HEK293 (cell line): Measurements from ENCODE around the gene SLC22A3.

Experiments
- CTCF ChIA-PET: fragments of 350-600 bp; formaldehyde crosslinking; extraction: SDS; loops from one replicate; lab custom pipeline; 2021; ENCODE audit warnings: antibody characterized with exemption; lab: Yijun Ruan, JAX
- POLR2A ChIA-PET: fragments of 300-600 bp; formaldehyde crosslinking; extraction: SDS; loops from one replicate; lab custom pipeline; 2020; ENCODE audit warnings: antibody characterized with exemption, inconsistent platforms; lab: Yijun Ruan, JAX
- H3K27ac ChIP-seq: fragments of 200-500 bp; sonication (Bioruptor generic); 2 replicates; pipeline ENCODE4 v1.5.1; 2014; ENCODE audit warnings: low read depth, low read length, control low read depth, inconsistent platforms; ENCODE audit errors: extremely low read depth
- H3K36me3 ChIP-seq, 2 experiments: fragments of 200-500 bp in 1 of 2; sonication (Bioruptor generic) in 1 of 2; 1 replicate in 1 of 2; 2 replicates in 1 of 2; pipeline ENCODE4 v1.5.1; 2014 to 2017; ENCODE audit warnings: inconsistent platforms in 2 of 2, low read length in 2 of 2; ENCODE audit not compliant: control insufficient read depth in 2 of 2, insufficient read depth in 1 of 2
- H3K4me1 ChIP-seq: fragments of 200-500 bp; sonication (Bioruptor generic); 2 replicates; pipeline ENCODE4 v1.5.1; 2014; ENCODE audit warnings: mild to moderate bottlenecking, low read length, inconsistent platforms; ENCODE audit not compliant: control insufficient read depth, insufficient read depth
- H3K4me3 ChIP-seq: 2 replicates; pipeline ENCODE4 v1.5.1; 2011; ENCODE audit warnings: low read depth, mild to moderate bottlenecking, control low read depth, low read length, moderate library complexity
- H3K9me3 ChIP-seq: fragments of 200-500 bp; sonication (Bioruptor generic); 2 replicates; pipeline ENCODE4 v1.5.1; 2014; ENCODE audit warnings: low read depth, low read length, inconsistent platforms; ENCODE audit not compliant: control insufficient read depth, insufficient read depth
- BCL6B ChIP-seq: fragments of 450-650 bp; formaldehyde crosslinking; IDR thresholded peaks from 2 replicates; pipeline ENCODE4 v1.5.1; 2017; ENCODE audit warnings: missing biosample characterization, missing genetic modification characterization
- ELK4 ChIP-seq: IDR thresholded peaks from 2 replicates; pipeline ENCODE4 v1.6.1; 2011; ENCODE audit warnings: mild to moderate bottlenecking, low read depth, low read length, borderline replicate concordance
- OVOL3 ChIP-seq: fragments of 450-650 bp; formaldehyde crosslinking; IDR thresholded peaks from 2 replicates; pipeline ENCODE4 v1.5.1; 2016; ENCODE audit warnings: missing biosample characterization, missing genetic modification characterization
- PBX3 ChIP-seq: sonication (generic); formaldehyde crosslinking; IDR thresholded peaks from 2 replicates; pipeline ENCODE4 v1.8.1; 2022; ENCODE audit warnings: mild to moderate bottlenecking, moderate library complexity, missing genetic modification reagents
- PRDM6 ChIP-seq: fragments of 450-650 bp; formaldehyde crosslinking; IDR thresholded peaks from 2 replicates; pipeline ENCODE4 v1.5.1; 2017; ENCODE audit warnings: missing biosample characterization, missing genetic modification characterization
- YY1 ChIP-seq: fragments of 450-650 bp; formaldehyde crosslinking; IDR thresholded peaks from 2 replicates; pipeline ENCODE4 v1.5.1; 2018; ENCODE audit warnings: missing biosample characterization, missing genetic modification characterization
- ZBTB49 ChIP-seq: fragments of 450-650 bp; formaldehyde crosslinking; IDR thresholded peaks from 2 replicates; pipeline ENCODE4 v1.5.1; 2016; ENCODE audit warnings: missing biosample characterization, missing genetic modification characterization, low read depth
- ZNF138 ChIP-seq: fragments of 450-650 bp; formaldehyde crosslinking; IDR thresholded peaks from 2 replicates; pipeline ENCODE4 v1.5.1; 2016; ENCODE audit warnings: missing biosample characterization, missing genetic modification characterization, borderline replicate concordance
- ZNF155 ChIP-seq: fragments of 450-650 bp; formaldehyde crosslinking; IDR thresholded peaks from 2 replicates; pipeline ENCODE4 v1.5.1; 2016; ENCODE audit warnings: missing biosample characterization, missing genetic modification characterization
- ZNF292 ChIP-seq: fragments of 450-650 bp; formaldehyde crosslinking; IDR thresholded peaks from 2 replicates; pipeline ENCODE4 v1.5.1; 2016; ENCODE audit warnings: low read depth, missing biosample characterization, missing genetic modification characterization, borderline replicate concordance
- ZNF335 ChIP-seq: fragments of 450-650 bp; formaldehyde crosslinking; conservative IDR thresholded peaks from 2 replicates; pipeline ENCODE4 v1.5.1; 2016; ENCODE audit warnings: missing biosample characterization, missing genetic modification characterization
- ZNF404 ChIP-seq: fragments of 450-650 bp; formaldehyde crosslinking; IDR thresholded peaks from 2 replicates; pipeline ENCODE4 v1.5.1; 2017; ENCODE audit warnings: missing biosample characterization, missing genetic modification characterization
- ZNF530 ChIP-seq: fragments of 450-650 bp; formaldehyde crosslinking; IDR thresholded peaks from 2 replicates; pipeline ENCODE4 v1.5.1; 2016; ENCODE audit warnings: low read depth, missing biosample characterization, missing genetic modification characterization
- ZNF555 ChIP-seq: fragments of 450-650 bp; formaldehyde crosslinking; conservative IDR thresholded peaks from 2 replicates; pipeline ENCODE4 v1.5.1; 2017; ENCODE audit warnings: missing biosample characterization, mild to moderate bottlenecking, missing genetic modification characterization, inconsistent platforms
- ZNF658 ChIP-seq: fragments of 450-650 bp; formaldehyde crosslinking; IDR thresholded peaks from 2 replicates; pipeline ENCODE4; 2016; ENCODE audit warnings: missing biosample characterization, missing genetic modification characterization
- ZNF830 ChIP-seq: fragments of 450-650 bp; IDR thresholded peaks from 2 replicates; pipeline ENCODE4 v1.5.0; 2018; ENCODE audit warnings: missing biosample characterization, missing genetic modification characterization, low read depth, mild to moderate bottlenecking, moderate library complexity
- ZXDB ChIP-seq: fragments of 450-650 bp; formaldehyde crosslinking; IDR thresholded peaks from 2 replicates; pipeline ENCODE4 v1.5.1; 2016; ENCODE audit warnings: missing biosample characterization, missing genetic modification characterization

SLC22A3 gene

GRCh38 chr6:160462551-160463109 is 114.5 kb downstream of the SLC22A3 start:
- no peak overlapping the region for H3K27ac ChIP-seq
- ChIA-PET POLR2A (no interaction called here), CTCF (no interaction called here)

More at GRCh38 chr6:160462551-160463109, 114.5 kb downstream of the SLC22A3 start:
- Histone ChIP-seq H3K9me3 (no peaks in the 10 kb centered on the region), H3K4me3 (no peak overlapping the region), H3K36me3 (no peaks in the 10 kb centered on the region), H3K4me1 (no peaks in the 10 kb centered on the region)
- TF ChIP-seq OVOL3 (tag by site-specific recombination) (no peak), ZXDB (tag by site-specific recombination) (no peak), ZNF292 (no peak), PRDM6 (tag by site-specific recombination) (no peak), ZNF658 (tag by site-specific recombination) (no peak), ZNF555 (tag by site-specific recombination) (no peak), BCL6B (tag by site-specific recombination) (no peak), PBX3 (CRISPR knock-in tag) (no peak), ZNF335 (no peak), ELK4 (no peak), ZNF404 (no peak), ZNF530 (tag by site-specific recombination) (no peak), ZBTB49 (tag by site-specific recombination) (no peak), ZNF155 (tag by site-specific recombination) (no peak), ZNF830 (tag by site-specific recombination) (no peak), YY1 (tag by site-specific recombination) (no peak), ZNF138 (no peak)
